HCT116 (cell line): ENCODE measurements around the gene IPCEF1.

Experiments used
- CBX3 ChIP-seq: IDR thresholded peaks from 2 replicates; pipeline ENCODE4 v1.6.1; 2012; ENCODE audit warnings: low read depth
- CEBPB ChIP-seq: IDR thresholded peaks from 2 replicates; pipeline ENCODE4 v1.6.1; 2012; ENCODE audit warnings: low read depth
- CTCF ChIP-seq, 3 experiments: fragments of 200-600 bp in 1 of 3; sonication (generic) in 1 of 3; IDR thresholded peaks in 2 of 3; conservative IDR thresholded peaks in 1 of 3; 2 replicates each; pipeline ENCODE4 v1.5.1; 2012 to 2017; ENCODE audit warnings: low read depth in 2 of 3, low read length in 2 of 3, antibody characterized with exemption in 1 of 3, borderline replicate concordance in 1 of 3, control low read depth in 1 of 3, mild to moderate bottlenecking in 1 of 3, mixed read lengths in 1 of 3, mixed run types in 1 of 3, moderate library complexity in 1 of 3; ENCODE audit not compliant: insufficient read depth in 1 of 3
- EZH2 ChIP-seq: fragments of 200-600 bp; sonication (generic); IDR thresholded peaks from 2 replicates; pipeline ENCODE4 v1.6.1; 2017; ENCODE audit warnings: antibody characterized with exemption, mixed run types
- POLR2A ChIP-seq: IDR thresholded peaks from 2 replicates; pipeline ENCODE4 v1.7.0; 2011; ENCODE audit warnings: borderline replicate concordance; ENCODE audit not compliant: insufficient read depth, insufficient read length; ENCODE audit errors: extremely low read depth
- RAD21 ChIP-seq: IDR thresholded peaks from 2 replicates; pipeline ENCODE4 v1.6.1; 2012; ENCODE audit warnings: low read depth, mild to moderate bottlenecking
- YY1 ChIP-seq: IDR thresholded peaks from 2 replicates; pipeline ENCODE4 v1.6.1; 2011; ENCODE audit warnings: low read length, low read depth, moderate library complexity, mild to moderate bottlenecking; ENCODE audit not compliant: insufficient replicate concordance; ENCODE audit errors: extremely low read depth
- ZBTB33 ChIP-seq: IDR thresholded peaks from 2 replicates; pipeline ENCODE4 v1.6.1; 2011; ENCODE audit warnings: mild to moderate bottlenecking, low read length, moderate library complexity; ENCODE audit not compliant: insufficient replicate concordance; ENCODE audit errors: extremely low read depth
- ZNF274 ChIP-seq: fragments of 200-500 bp; sonication (Bioruptor generic); IDR thresholded peaks from 2 replicates; pipeline ENCODE4 v1.6.1; 2014; ENCODE audit warnings: mild to moderate bottlenecking, low read depth, low read length, inconsistent platforms

GRCh38 chr6:154373971-154374370 lies 17.4 kb upstream of the IPCEF1 start:
- TF ChIP-seq CTCF (IDR thresholded peaks at IDR 0.05 in 2 of 3, conservative IDR thresholded peaks at IDR 0.05 in 1 of 3; ENCODE audit: borderline replicate concordance in 1 of 3, insufficient read depth in 1 of 3, low read depth in 2 of 3, low read length in 2 of 3) (no peak), EZH2 (no peak), ZBTB33 (no peak), CBX3 (no peak), POLR2A (no peak), RAD21 (no peak), YY1 (no peak), ZNF274 (no peak), CEBPB (no peak)
